Coronary artery (tissue), 2 donors: ENCODE data around the gene ROR1.

Experiments
- DNase-seq: peaks from one replicate; pipeline ENCODE4 v3.0.0-alpha.2; 2017; ENCODE audit warnings: low spot score
- H3K27ac ChIP-seq, 2 donors: fragments of 200-600 bp; sonication (generic); one replicate each; pipeline ENCODE4 v1.5.1; 2016 to 2019
- H3K4me3 ChIP-seq: fragments of 200-600 bp; sonication (generic); 2 replicates; pipeline ENCODE4 v1.5.1; 2016; ENCODE audit warnings: mild to moderate bottlenecking, moderate library complexity
- TF ChIP-seq, protein P1 (sequence below): fragments of 200-600 bp; sonication (generic); IDR thresholded peaks from one replicate; pipeline ENCODE4 v1.5.1; 2019; ENCODE audit warnings: antibody characterized with exemption

Gene ROR1

DNA sequence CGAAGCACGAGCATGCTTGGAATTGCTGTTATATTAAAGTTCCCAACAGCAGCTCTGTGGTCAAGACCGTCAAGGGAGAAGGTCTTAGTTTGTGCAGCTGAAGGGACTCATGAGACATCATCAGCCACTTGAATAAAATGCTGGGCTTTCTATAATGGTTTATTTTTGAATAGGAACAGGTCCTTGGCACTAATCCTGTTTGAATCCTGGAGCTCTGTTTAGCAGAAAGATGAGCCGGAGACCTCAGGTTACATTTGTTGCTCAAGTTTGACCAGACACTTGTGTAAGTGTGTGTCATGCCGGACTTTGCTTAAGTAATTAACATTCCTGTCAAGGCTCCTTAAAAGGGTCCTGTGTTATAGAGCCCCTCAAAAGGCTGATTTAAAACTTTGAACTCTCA lies 186.5 kb downstream of the ROR1 start:
- H3K4me3 ChIP-seq = no peak overlapping the region
- H3K27ac ChIP-seq = peak overlapping the region in 1 of 2 donors; percentile 27
- TF ChIP-seq, protein P1, sequence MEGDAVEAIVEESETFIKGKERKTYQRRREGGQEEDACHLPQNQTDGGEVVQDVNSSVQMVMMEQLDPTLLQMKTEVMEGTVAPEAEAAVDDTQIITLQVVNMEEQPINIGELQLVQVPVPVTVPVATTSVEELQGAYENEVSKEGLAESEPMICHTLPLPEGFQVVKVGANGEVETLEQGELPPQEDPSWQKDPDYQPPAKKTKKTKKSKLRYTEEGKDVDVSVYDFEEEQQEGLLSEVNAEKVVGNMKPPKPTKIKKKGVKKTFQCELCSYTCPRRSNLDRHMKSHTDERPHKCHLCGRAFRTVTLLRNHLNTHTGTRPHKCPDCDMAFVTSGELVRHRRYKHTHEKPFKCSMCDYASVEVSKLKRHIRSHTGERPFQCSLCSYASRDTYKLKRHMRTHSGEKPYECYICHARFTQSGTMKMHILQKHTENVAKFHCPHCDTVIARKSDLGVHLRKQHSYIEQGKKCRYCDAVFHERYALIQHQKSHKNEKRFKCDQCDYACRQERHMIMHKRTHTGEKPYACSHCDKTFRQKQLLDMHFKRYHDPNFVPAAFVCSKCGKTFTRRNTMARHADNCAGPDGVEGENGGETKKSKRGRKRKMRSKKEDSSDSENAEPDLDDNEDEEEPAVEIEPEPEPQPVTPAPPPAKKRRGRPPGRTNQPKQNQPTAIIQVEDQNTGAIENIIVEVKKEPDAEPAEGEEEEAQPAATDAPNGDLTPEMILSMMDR = no peak
- no peak for DNase-seq

DNA sequence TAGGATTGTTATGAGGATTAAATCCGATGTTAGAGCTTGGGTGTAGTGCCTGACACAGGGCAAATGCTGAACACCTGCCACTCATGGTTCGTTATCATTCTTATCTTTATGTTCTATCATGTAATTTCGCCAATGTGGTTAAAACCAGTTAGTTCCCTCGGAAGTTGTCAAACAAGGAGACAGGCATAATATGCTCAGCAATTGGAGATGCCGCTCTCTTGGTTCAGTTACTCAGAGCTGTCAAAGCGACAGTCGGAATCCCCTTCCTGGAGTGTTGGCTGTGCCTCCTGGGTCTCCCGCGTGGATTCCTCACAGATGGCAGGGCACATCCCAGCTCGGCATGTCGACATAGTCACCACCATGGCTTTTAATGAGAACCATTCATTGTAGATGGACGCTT lies 192.2 kb downstream of the ROR1 start:
- TF ChIP-seq, protein P1 = no peak
- no peak overlapping the region for H3K4me3 ChIP-seq
- peak overlapping the region in 1 of 2 donors; percentile 42 for H3K27ac ChIP-seq
- DNase-seq = no peak

DNA sequence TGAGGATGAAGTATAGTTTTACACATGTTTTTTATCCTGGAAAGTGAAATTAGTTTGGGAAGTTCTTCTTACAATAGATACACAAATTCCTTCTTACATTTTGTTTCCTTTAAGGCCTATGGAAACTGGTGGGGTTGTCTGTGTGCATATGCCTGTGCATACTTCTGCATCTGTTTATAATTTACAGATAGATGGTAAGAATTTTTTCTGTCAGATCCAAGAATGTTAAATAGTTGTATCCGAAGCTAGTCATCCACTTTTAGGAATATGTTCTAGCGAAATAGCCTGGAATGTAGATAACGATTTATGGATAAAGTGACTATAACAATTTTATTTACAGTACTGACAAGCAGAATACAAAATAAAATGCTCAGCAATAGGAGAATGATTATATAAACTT lies 194.1 kb downstream of the ROR1 start:
- TF ChIP-seq, protein P1 = no peak
- Histone ChIP-seq H3K4me3 (no peak overlapping the region), H3K27ac (peak overlapping the region in 1 of 2 donors; percentile 34)
- DNase-seq = no peak

DNA sequence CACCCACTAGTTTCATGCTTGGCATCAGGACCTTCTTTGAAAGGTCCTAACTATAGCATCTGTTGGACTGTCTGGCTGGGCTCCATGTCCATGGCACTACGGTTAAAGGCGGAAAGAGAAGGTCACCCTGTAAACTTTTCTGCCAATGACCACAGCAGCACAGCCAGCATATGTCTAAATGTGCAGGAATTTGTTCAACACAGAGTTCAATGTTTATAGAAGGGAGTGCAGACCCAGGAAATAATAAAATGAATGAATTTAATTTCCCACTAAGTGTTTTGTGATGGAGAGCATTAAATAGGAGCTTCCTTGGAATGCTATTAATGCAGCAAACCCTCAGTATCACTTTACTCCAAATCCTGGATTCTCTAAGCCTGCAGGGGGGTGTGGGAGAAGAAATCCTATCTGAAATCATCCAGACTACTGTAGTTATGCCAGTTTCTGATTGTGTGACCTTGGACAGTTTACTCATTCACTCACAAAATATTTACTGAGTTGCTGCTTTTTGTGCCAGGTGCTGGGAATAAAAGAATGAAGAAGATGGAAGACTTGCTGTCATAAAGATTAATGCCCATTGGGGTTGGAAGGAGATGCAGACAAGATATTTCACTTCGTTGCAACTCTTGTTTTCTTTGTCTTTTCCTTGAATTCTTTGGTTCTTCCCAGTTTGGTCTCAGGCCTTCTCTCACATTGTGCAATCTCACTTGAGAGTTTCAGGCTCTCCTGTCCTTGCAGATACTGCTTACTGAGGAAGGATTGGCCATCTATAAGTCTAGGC lies 195.0 kb downstream of the ROR1 start:
- Histone ChIP-seq H3K4me3 (no peak overlapping the region), H3K27ac (peak overlapping the region; percentile 10 to 78)
- no peak for DNase-seq

DNA sequence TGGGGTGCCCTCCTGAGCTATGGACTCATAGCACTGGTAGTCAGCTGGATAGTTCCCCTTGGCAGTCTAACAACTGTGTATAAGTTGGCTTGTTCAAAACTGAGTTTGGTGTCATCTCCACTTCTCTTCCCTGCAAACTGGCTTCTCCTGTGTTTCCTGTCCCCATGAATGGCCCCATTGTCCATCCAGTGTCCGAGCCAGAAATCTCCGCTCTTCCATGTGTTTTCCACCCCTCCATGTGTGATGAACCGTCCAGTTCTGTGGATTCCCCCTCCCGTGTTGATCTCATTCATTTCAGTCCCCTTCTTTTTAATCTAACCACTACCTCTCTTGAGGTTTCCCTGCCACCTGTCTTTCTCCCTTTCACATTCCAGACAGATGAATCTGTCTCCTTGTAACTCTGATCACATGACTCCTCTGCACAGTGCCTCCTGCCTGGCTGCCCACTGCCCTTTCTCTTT lies 195.7 kb downstream of the ROR1 start:
- TF ChIP-seq, protein P1 = no peak
- no peak for DNase-seq
- Histone ChIP-seq H3K4me3 (no peak overlapping the region), H3K27ac (peak overlapping the region; percentile 10 to 78)

More for the DNA sequence above, 195.0 kb downstream of the ROR1 start:
- TF ChIP-seq, protein P1 = no peak

DNA sequence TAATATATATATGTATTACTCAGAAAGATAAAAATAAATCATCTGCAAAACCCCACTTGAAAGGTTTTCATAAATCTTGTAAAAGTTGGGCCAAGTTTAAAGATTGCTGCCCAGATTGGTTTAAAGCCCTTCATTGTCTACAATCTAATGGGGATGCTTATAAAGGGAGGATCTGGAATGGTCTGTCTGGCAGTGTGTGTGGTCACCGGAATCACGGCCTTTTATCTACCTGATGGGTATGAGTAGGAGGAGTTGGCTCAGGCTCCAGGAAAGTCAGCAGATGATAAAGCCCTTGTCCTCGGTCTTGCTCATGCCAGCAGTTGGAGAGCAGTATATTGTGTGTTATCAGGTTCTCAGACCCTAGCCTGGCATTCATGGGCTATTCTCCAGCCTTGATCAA lies 197.7 kb downstream of the ROR1 start:
- DNase-seq = no peak
- H3K4me3 ChIP-seq = no peak overlapping the region
- TF ChIP-seq, protein P1 = no peak
- H3K27ac ChIP-seq = peak overlapping the region; percentile 48 to 78

DNA sequence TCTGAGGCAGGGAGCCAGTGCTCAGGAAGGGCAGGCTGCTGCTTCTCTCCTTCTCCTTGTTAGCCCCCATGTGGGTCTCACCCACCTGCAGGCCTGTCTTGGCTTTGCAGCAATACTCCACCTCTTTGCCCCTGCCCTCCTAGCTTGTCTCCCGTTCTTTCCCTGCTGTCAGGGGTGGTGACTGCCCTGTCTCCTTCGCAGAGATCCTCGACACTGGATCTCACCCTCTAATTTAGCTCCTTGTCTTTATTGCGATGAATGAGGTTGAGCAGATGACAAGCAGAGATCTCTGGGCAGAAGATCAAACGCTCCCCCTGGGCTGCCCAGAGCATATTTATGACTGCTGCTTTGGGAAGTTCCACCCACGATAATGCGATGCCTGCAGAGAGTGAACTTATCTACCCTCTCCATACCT lies 199.2 kb downstream of the ROR1 start:
- DNase-seq = no peak
- Histone ChIP-seq H3K4me3 (no peak overlapping the region), H3K27ac (peak overlapping the region in 1 of 2 donors; percentile 29)
- TF ChIP-seq, protein P1 = no peak
